OCI-LY3 (cell line): Measurements from ENCODE around the gene CLSTN2.

Experiments
- H2AFZ ChIP-seq: fragments of 200-600, 300-600 bp; shearing (Covaris generic); 2 replicates; pipeline ENCODE4 v1.6.0; 2014; ENCODE audit warnings: antibody characterized with exemption, low read depth, low read length
- H3K27ac ChIP-seq: fragments of 200-600, 300-600 bp; sonication (generic); 2 replicates; pipeline ENCODE4 v1.5.1; 2014; ENCODE audit warnings: mild to moderate bottlenecking, low read length, moderate library complexity, mixed read lengths
- H3K27me3 ChIP-seq: fragments of 200-600, 300-600 bp; sonication (generic); 2 replicates; pipeline ENCODE4 v1.6.1; 2014; ENCODE audit warnings: low read depth, low read length, mixed read lengths
- H3K36me3 ChIP-seq: fragments of 200-600, 300-600 bp; sonication (generic); replicated peaks from 2 replicates; pipeline ENCODE3; 2014; ENCODE audit warnings: low read depth, low read length, mixed read lengths
- H3K4me1 ChIP-seq: fragments of 300-600, 200-600 bp; sonication (generic); 2 replicates; pipeline ENCODE4 v1.6.1; 2014; ENCODE audit warnings: low read length, mixed read lengths
- H3K4me2 ChIP-seq: fragments of 200-600, 300-600 bp; sonication (generic); 2 replicates; pipeline ENCODE4 v1.6.1; 2014; ENCODE audit warnings: low read length, mixed read lengths
- H3K4me3 ChIP-seq: fragments of 300-600, 200-600 bp; sonication (generic); 2 replicates; pipeline ENCODE4 v1.5.1; 2014; ENCODE audit warnings: antibody characterized with exemption, mild to moderate bottlenecking, low read length, moderate library complexity
- H3K79me2 ChIP-seq: fragments of 300-600, 200-600 bp; shearing (Covaris generic); 2 replicates; pipeline ENCODE4 v1.6.1; 2014; ENCODE audit warnings: mild to moderate bottlenecking, low read length, mixed read lengths
- H3K9ac ChIP-seq: fragments of 300-600, 200-600 bp; shearing (Covaris generic); 2 replicates; pipeline ENCODE4 v1.6.0; 2014; ENCODE audit warnings: mild to moderate bottlenecking, low read length, moderate library complexity
- H3K9me3 ChIP-seq: fragments of 200-600, 300-600 bp; shearing (Covaris generic); 2 replicates; pipeline ENCODE4 v1.6.1; 2014; ENCODE audit warnings: low read length, mixed read lengths; ENCODE audit not compliant: insufficient read depth
- H4K20me1 ChIP-seq: fragments of 200-600, 300-600 bp; sonication (generic); 2 replicates; pipeline ENCODE4 v1.6.1; 2016; ENCODE audit warnings: low read length, mixed read lengths; ENCODE audit not compliant: insufficient read depth
- EZH2phosphoT487 ChIP-seq: fragments of 200-600 bp; shearing (Covaris generic); IDR thresholded peaks from 2 replicates; pipeline ENCODE4 v1.6.1; 2018; ENCODE audit warnings: antibody characterized with exemption, mixed run types, low read depth
- TF ChIP-seq, protein P1 (sequence below): fragments of 200-600, 300-600 bp; sonication (generic); IDR thresholded peaks from 2 replicates; pipeline ENCODE4 v1.5.1; 2014; ENCODE audit warnings: antibody characterized with exemption, low read length, low read depth

Gene CLSTN2

DNA sequence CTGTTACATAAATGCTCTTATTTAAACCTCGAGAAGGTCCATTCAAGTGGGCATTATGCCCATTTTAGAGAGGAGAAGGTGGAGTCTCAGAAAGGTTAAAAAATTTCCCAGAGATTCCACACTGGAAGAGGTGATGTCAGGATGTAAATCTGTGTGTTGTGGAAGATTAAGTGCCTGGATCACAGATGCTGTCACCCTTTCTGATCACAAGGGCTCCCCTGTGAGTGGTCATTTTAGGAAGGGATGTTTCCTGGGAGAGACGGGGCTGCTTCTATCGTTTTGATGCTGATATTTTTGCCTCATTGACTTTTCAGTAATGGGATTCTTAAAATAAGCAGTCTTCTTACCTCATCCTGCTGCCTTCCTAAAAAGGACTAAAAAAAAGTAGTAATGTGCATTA is 132.5 kb downstream of the CLSTN2 start:
- no peak for TF ChIP-seq EZH2phosphoT487
- TF ChIP-seq, protein P1, sequence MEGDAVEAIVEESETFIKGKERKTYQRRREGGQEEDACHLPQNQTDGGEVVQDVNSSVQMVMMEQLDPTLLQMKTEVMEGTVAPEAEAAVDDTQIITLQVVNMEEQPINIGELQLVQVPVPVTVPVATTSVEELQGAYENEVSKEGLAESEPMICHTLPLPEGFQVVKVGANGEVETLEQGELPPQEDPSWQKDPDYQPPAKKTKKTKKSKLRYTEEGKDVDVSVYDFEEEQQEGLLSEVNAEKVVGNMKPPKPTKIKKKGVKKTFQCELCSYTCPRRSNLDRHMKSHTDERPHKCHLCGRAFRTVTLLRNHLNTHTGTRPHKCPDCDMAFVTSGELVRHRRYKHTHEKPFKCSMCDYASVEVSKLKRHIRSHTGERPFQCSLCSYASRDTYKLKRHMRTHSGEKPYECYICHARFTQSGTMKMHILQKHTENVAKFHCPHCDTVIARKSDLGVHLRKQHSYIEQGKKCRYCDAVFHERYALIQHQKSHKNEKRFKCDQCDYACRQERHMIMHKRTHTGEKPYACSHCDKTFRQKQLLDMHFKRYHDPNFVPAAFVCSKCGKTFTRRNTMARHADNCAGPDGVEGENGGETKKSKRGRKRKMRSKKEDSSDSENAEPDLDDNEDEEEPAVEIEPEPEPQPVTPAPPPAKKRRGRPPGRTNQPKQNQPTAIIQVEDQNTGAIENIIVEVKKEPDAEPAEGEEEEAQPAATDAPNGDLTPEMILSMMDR, result no peak
- H2AFZ ChIP-seq, result no peak overlapping the region
- H3K9me3 ChIP-seq, result no peaks in the 10 kb centered on the region
- no peak overlapping the region for H3K4me3 ChIP-seq
- no peaks in the 10 kb centered on the region for H3K36me3 ChIP-seq
- H3K27ac ChIP-seq, result no peak overlapping the region
- H4K20me1 ChIP-seq, result no peaks in the 10 kb centered on the region
- H3K9ac ChIP-seq, result no peak overlapping the region
- H3K27me3 ChIP-seq, result peaks cover 14% of the 10 kb centered on the region; the same call in 1 of the 2 replicates
- H3K4me2 ChIP-seq, result no peak overlapping the region
- H3K79me2 ChIP-seq, result no peaks in the 10 kb centered on the region
- H3K4me1 ChIP-seq, result no peaks in the 10 kb centered on the region

DNA sequence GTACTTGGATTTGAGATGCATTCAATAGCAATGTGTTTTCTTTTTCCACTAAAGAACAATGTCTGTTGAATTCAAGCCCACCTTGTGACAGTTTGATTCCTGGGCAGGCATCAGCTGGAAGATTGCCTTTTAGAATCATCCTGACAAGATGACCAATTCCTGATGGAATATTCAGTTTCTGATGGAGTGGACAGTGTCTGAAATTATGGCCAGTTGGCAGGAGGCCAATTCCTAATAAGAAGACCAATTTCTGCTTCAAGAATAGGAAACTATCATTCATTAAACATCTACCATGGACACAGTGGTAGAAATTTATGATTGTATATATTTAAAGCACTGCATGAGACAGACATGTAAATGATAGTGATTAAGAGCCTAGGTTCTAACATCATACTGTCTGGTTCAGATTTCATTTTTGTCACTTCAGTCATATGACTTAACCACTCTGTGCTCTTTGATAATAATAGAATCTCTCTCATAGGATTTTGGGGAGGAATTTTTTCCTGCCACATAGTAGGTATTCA is 133.6 kb downstream of the CLSTN2 start:
- Histone ChIP-seq H3K4me2 (no peak overlapping the region), H3K36me3 (no peaks in the 10 kb centered on the region), H3K79me2 (no peaks in the 10 kb centered on the region), H3K4me1 (no peaks in the 10 kb centered on the region), H3K4me3 (no peak overlapping the region), H3K9me3 (no peaks in the 10 kb centered on the region), H4K20me1 (no peaks in the 10 kb centered on the region), H3K9ac (no peak overlapping the region), H3K27me3 (peaks cover 14% of the 10 kb centered on the region; the same call in 1 of the 2 replicates), H2AFZ (no peak overlapping the region), H3K27ac (no peak overlapping the region)
- TF ChIP-seq EZH2phosphoT487, result no peak
- TF ChIP-seq, protein P1, result no peak

DNA sequence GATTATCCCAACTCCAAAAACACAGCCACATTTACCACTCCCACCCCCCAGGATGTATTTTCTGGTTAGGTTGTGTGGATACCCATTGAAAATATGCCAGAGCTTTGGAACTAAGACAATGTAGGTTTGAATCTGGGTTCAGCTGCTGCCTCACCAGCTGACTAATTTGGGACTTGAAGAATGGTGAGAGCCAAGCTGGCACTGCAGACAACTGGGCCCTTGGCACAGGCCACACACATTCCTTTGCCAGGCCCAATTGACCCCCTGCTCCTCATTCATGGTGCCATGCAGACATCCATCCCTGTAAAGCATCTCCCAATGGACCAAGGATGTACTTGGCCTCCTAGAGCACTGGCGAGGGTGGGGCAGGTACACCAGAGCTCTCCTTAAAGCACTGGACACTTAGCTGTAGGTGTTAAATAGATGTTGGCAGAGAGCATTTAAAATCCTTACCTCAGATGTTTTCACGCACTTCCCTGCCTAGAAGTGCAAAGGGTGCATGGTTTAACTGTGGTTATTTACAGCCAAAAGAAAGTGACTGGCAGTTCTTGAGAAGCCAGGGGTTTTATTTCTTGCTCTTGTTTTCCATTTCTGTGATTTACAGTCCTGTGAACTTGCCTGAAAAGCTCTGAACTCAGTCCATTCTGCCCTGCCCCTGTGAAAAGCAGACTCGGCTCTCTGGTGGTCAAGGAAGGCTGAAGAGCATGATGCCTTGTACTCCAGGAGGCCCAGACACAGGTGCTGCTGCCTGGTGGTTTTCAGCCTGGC is 138.5 kb downstream of the CLSTN2 start:
- no peak overlapping the region for H2AFZ ChIP-seq
- no peaks in the 10 kb centered on the region for H3K9me3 ChIP-seq
- no peak overlapping the region for H3K4me3 ChIP-seq
- 0 out of 2 replicates have a peak, but pooled peaks cover 3% of the 10 kb centered on the region for H3K27me3 ChIP-seq
- H3K4me1 ChIP-seq, result no peaks in the 10 kb centered on the region
- TF ChIP-seq EZH2phosphoT487, result no peak
- TF ChIP-seq, protein P1, result no peak
- H3K4me2 ChIP-seq, result no peak overlapping the region
- H3K36me3 ChIP-seq, result no peaks in the 10 kb centered on the region
- no peak overlapping the region for H3K27ac ChIP-seq
- no peak overlapping the region for H3K9ac ChIP-seq
- no peaks in the 10 kb centered on the region for H3K79me2 ChIP-seq
- no peaks in the 10 kb centered on the region for H4K20me1 ChIP-seq

DNA sequence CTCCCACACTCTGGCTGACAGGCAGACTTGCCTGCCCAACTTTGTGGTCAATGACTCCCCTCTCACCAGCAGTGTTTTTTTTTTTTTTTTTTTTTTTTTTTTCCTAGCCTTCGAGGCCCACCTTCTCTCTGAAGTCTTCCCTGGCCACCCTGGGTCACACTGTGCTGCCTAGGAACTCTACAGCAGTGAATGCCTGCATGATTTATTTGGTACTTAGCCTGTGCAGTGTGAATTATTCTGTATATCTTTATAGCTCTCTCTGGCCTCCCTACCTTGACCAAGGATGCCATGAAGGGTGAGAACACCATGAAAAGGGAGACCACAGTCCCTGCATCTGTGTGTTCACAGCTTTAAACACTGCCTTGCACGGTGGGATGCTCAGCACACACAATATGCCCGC is 141.6 kb downstream of the CLSTN2 start:
- Histone ChIP-seq H3K4me3 (no peak overlapping the region), H3K4me1 (no peaks in the 10 kb centered on the region), H3K27me3 (0 out of 2 replicates have a peak, but pooled peaks cover 4% of the 10 kb centered on the region), H3K9ac (no peak overlapping the region), H2AFZ (no peak overlapping the region), H3K36me3 (no peaks in the 10 kb centered on the region), H4K20me1 (no peaks in the 10 kb centered on the region), H3K79me2 (no peaks in the 10 kb centered on the region), H3K9me3 (no peaks in the 10 kb centered on the region), H3K27ac (no peak overlapping the region), H3K4me2 (no peak overlapping the region)
- TF ChIP-seq, protein P1, result no peak
- no peak for TF ChIP-seq EZH2phosphoT487
